Activated naive CD8-positive, alpha-beta T cell treated with anti-CD3 and anti-CD28 coated beads for 36 hours (primary cell): ENCODE data around the gene TTC28. TPM values are rescaled to one million over a fixed set of nuclear protein-coding genes. Genes with fewer than 3 reads are reported as not detected.

Source experiments
- DNase-seq: peaks from one replicate; pipeline ENCODE4 v3.0.0; 2021
- H3K27ac Mint-ChIP-seq: one replicate; pipeline ENCODE4 v1.8.0; 2022; ENCODE audit warnings: mild to moderate bottlenecking, moderate library complexity, mixed read lengths
- H3K27me3 Mint-ChIP-seq: one replicate; pipeline ENCODE4 v1.8.0; 2022; ENCODE audit warnings: mild to moderate bottlenecking, mixed read lengths
- H3K36me3 Mint-ChIP-seq: one replicate; pipeline ENCODE4 v1.8.0; 2021; ENCODE audit warnings: mild to moderate bottlenecking, mixed read lengths
- H3K4me1 Mint-ChIP-seq: one replicate; pipeline ENCODE4 v1.8.0; 2021; ENCODE audit warnings: mixed read lengths
- H3K4me3 Mint-ChIP-seq: one replicate; pipeline ENCODE4 v1.8.0; 2022; ENCODE audit warnings: mild to moderate bottlenecking, moderate library complexity, mixed read lengths
- H3K9me3 Mint-ChIP-seq: one replicate; pipeline ENCODE4 v1.8.0; 2022; ENCODE audit warnings: mixed read lengths
- total RNA-seq, 2 experiments: library from RNA; stranded (reverse); gene quantifications; one replicate each; pipeline ENCODE4 v1.2.3, GENCODE V29; 2021

Gene TTC28
- total RNA-seq, 2 experiments from 2014 or later: 1.0 to 1.9 TPM

GRCh38 chr22:28021116-28021997 is 658.3 kb downstream of the TTC28 start:
- H3K4me3 Mint-ChIP-seq: no peak overlapping the region
- no peaks in the 10 kb centered on the region for H3K27me3 Mint-ChIP-seq
- no peaks in the 10 kb centered on the region for H3K9me3 Mint-ChIP-seq
- DNase-seq: no peak
- no peak overlapping the region for H3K27ac Mint-ChIP-seq
- peaks cover 2% of the 10 kb centered on the region for H3K4me1 Mint-ChIP-seq
- no peaks in the 10 kb centered on the region for H3K36me3 Mint-ChIP-seq

- Mint-ChIP-seq H3K36me3 (no peaks in the 10 kb centered on the region), H3K27ac (no peak overlapping the region), H3K4me1 (peaks cover 2% of the 10 kb centered on the region), H3K27me3 (no peaks in the 10 kb centered on the region), H3K4me3 (no peak overlapping the region), H3K9me3 (no peaks in the 10 kb centered on the region)
- DNase-seq: peak; percentile 60
These were observed 659.5 kb downstream of the TTC28 start for GRCh38 chr22:28019881-28020861.

GRCh38 chr22:28019360-28019759 is 660.3 kb downstream of the TTC28 start:
- no peaks in the 10 kb centered on the region for H3K27me3 Mint-ChIP-seq
- H3K4me3 Mint-ChIP-seq: no peak overlapping the region
- DNase-seq: no peak
- H3K4me1 Mint-ChIP-seq: peaks cover 2% of the 10 kb centered on the region
- no peak overlapping the region for H3K27ac Mint-ChIP-seq
- H3K9me3 Mint-ChIP-seq: no peaks in the 10 kb centered on the region
- H3K36me3 Mint-ChIP-seq: no peaks in the 10 kb centered on the region

GRCh38 chr22:28018461-28018927 is 661.1 kb downstream of the TTC28 start:
- Mint-ChIP-seq H3K36me3 (no peaks in the 10 kb centered on the region), H3K27ac (no peak overlapping the region)
- no peak for DNase-seq

GRCh38 chr22:28017859-28018258 is 661.8 kb downstream of the TTC28 start:
- Mint-ChIP-seq H3K27ac (no peak overlapping the region), H3K4me1 (peaks cover 2% of the 10 kb centered on the region), H3K36me3 (no peaks in the 10 kb centered on the region), H3K27me3 (no peaks in the 10 kb centered on the region), H3K4me3 (no peak overlapping the region), H3K9me3 (no peaks in the 10 kb centered on the region)
- no peak for DNase-seq

More at GRCh38 chr22:28018461-28018927, 661.1 kb downstream of the TTC28 start:
- Mint-ChIP-seq H3K4me1 (peaks cover 2% of the 10 kb centered on the region), H3K27me3 (no peaks in the 10 kb centered on the region), H3K9me3 (no peaks in the 10 kb centered on the region), H3K4me3 (no peak overlapping the region)

- no peak for DNase-seq
- Mint-ChIP-seq H3K36me3 (no peaks in the 10 kb centered on the region), H3K27ac (no peak overlapping the region)
These were observed 662.2 kb downstream of the TTC28 start for GRCh38 chr22:28017558-28017820.

GRCh38 chr22:28016781-28017557 is 662.7 kb downstream of the TTC28 start:
- H3K9me3 Mint-ChIP-seq: no peaks in the 10 kb centered on the region
- DNase-seq: no peak
- no peaks in the 10 kb centered on the region for H3K36me3 Mint-ChIP-seq
- no peaks in the 10 kb centered on the region for H3K27me3 Mint-ChIP-seq
- no peak overlapping the region for H3K4me3 Mint-ChIP-seq
- H3K4me1 Mint-ChIP-seq: peaks cover 2% of the 10 kb centered on the region
- no peak overlapping the region for H3K27ac Mint-ChIP-seq

More at GRCh38 chr22:28017558-28017820, 662.2 kb downstream of the TTC28 start:
- H3K27me3 Mint-ChIP-seq: no peaks in the 10 kb centered on the region
- no peak overlapping the region for H3K4me3 Mint-ChIP-seq
- no peaks in the 10 kb centered on the region for H3K9me3 Mint-ChIP-seq
- H3K4me1 Mint-ChIP-seq: peaks cover 2% of the 10 kb centered on the region

GRCh38 chr22:28015676-28016601 is 663.7 kb downstream of the TTC28 start:
- Mint-ChIP-seq H3K9me3 (no peaks in the 10 kb centered on the region), H3K4me3 (no peak overlapping the region), H3K36me3 (no peaks in the 10 kb centered on the region), H3K27ac (no peak overlapping the region), H3K4me1 (peaks cover 2% of the 10 kb centered on the region), H3K27me3 (no peaks in the 10 kb centered on the region)
- no peak for DNase-seq

GRCh38 chr22:28015046-28015425 is 664.6 kb downstream of the TTC28 start:
- no peak overlapping the region for H3K27ac Mint-ChIP-seq
- no peak for DNase-seq
- peaks cover under 1% of the 10 kb centered on the region for H3K4me1 Mint-ChIP-seq
- no peaks in the 10 kb centered on the region for H3K36me3 Mint-ChIP-seq
- H3K27me3 Mint-ChIP-seq: no peaks in the 10 kb centered on the region
- H3K4me3 Mint-ChIP-seq: no peak overlapping the region
- no peaks in the 10 kb centered on the region for H3K9me3 Mint-ChIP-seq

GRCh38 chr22:28014211-28015045 is 665.2 kb downstream of the TTC28 start:
- H3K4me3 Mint-ChIP-seq: no peak overlapping the region
- no peak overlapping the region for H3K27ac Mint-ChIP-seq
- DNase-seq: no peak
- H3K9me3 Mint-ChIP-seq: no peaks in the 10 kb centered on the region
- H3K27me3 Mint-ChIP-seq: no peaks in the 10 kb centered on the region
- no peaks in the 10 kb centered on the region for H3K4me1 Mint-ChIP-seq
- no peaks in the 10 kb centered on the region for H3K36me3 Mint-ChIP-seq

- no peaks in the 10 kb centered on the region for H3K36me3 Mint-ChIP-seq
- H3K9me3 Mint-ChIP-seq: no peaks in the 10 kb centered on the region
- DNase-seq: no peak
- H3K27ac Mint-ChIP-seq: no peak overlapping the region
- no peak overlapping the region for H3K4me3 Mint-ChIP-seq
- no peaks in the 10 kb centered on the region for H3K27me3 Mint-ChIP-seq
- H3K4me1 Mint-ChIP-seq: no peaks in the 10 kb centered on the region
These were observed 666.0 kb downstream of the TTC28 start for GRCh38 chr22:28013611-28014010.

GRCh38 chr22:28012832-28013460 is 666.7 kb downstream of the TTC28 start:
- no peak for DNase-seq
- Mint-ChIP-seq H3K27ac (no peak overlapping the region), H3K4me1 (no peaks in the 10 kb centered on the region), H3K27me3 (no peaks in the 10 kb centered on the region), H3K4me3 (no peak overlapping the region), H3K36me3 (no peaks in the 10 kb centered on the region), H3K9me3 (no peaks in the 10 kb centered on the region)

- Mint-ChIP-seq H3K27me3 (no peaks in the 10 kb centered on the region), H3K36me3 (no peaks in the 10 kb centered on the region), H3K9me3 (no peaks in the 10 kb centered on the region)
These were observed 670.3 kb downstream of the TTC28 start for GRCh38 chr22:28009272-28009827.

More at GRCh38 chr22:28009272-28009827, 670.3 kb downstream of the TTC28 start:
- DNase-seq: peak; percentile 73
- Mint-ChIP-seq H3K4me1 (no peaks in the 10 kb centered on the region), H3K4me3 (no peak overlapping the region), H3K27ac (no peak overlapping the region)
